SK-N-SH (cell line): ENCODE results near the gene SMC1A.

Experiments used
- CTCF ChIP-seq: fragments of 200-600 bp; sonication (generic); IDR thresholded peaks from 2 replicates; pipeline ENCODE4 v1.6.1; 2017; ENCODE audit warnings: antibody characterized with exemption, mild to moderate bottlenecking, moderate library complexity
- ELF1 ChIP-seq: IDR thresholded peaks from 2 replicates; pipeline ENCODE4 v1.4.0; 2012
- FOXM1 ChIP-seq: IDR thresholded peaks from 2 replicates; pipeline ENCODE4 v1.4.0; 2012; ENCODE audit warnings: low read depth, mild to moderate bottlenecking
- JUND ChIP-seq: IDR thresholded peaks from 2 replicates; pipeline ENCODE4 v1.4.0; 2012
- MAX ChIP-seq: IDR thresholded peaks from 2 replicates; pipeline ENCODE4 v1.4.0; 2012; ENCODE audit warnings: low read depth
- MXI1 ChIP-seq: IDR thresholded peaks from 2 replicates; pipeline ENCODE4 v1.6.1; 2012; ENCODE audit warnings: mild to moderate bottlenecking, low read depth, low read length, improper control_type of control experiment
- NRF1 ChIP-seq: IDR thresholded peaks from 2 replicates; pipeline ENCODE4 v1.6.1; 2012; ENCODE audit warnings: low read depth, mild to moderate bottlenecking, low read length
- RAD21 ChIP-seq: IDR thresholded peaks from 2 replicates; pipeline ENCODE4 v1.6.1; 2012; ENCODE audit warnings: mild to moderate bottlenecking, low read length
- REST ChIP-seq: IDR thresholded peaks from 2 replicates; pipeline ENCODE4 v1.6.1; 2012; ENCODE audit warnings: mild to moderate bottlenecking, low read depth, low read length, moderate library complexity
- RFX5 ChIP-seq: IDR thresholded peaks from 2 replicates; pipeline ENCODE4 v1.6.1; 2012; ENCODE audit warnings: mild to moderate bottlenecking, improper control_type of control experiment, low read length
- TAF1 ChIP-seq: IDR thresholded peaks from 2 replicates; pipeline ENCODE4 v1.6.1; 2012; ENCODE audit warnings: low read depth, mild to moderate bottlenecking, low read length, moderate library complexity, borderline replicate concordance
- TEAD4 ChIP-seq: IDR thresholded peaks from 2 replicates; pipeline ENCODE4 v1.4.0; 2012; ENCODE audit warnings: mild to moderate bottlenecking, borderline replicate concordance; ENCODE audit not compliant: insufficient read depth
- TF ChIP-seq, protein P1 (sequence below): IDR thresholded peaks from 2 replicates; pipeline ENCODE4; 2012
- TF ChIP-seq, protein P2 (sequence below): fragments of 150-350 bp; IDR thresholded peaks from 2 replicates; pipeline ENCODE4 v1.6.1; 2016; ENCODE audit warnings: mild to moderate bottlenecking, low read depth, low read length

- TF ChIP-seq RFX5 (no peak), CTCF (no peak), RAD21 (no peak), TEAD4 (no peak), MAX (no peak), FOXM1 (no peak), JUND (no peak), TAF1 (no peak), MXI1 (no peak), NRF1 (no peak), REST (no peak), ELF1 (no peak)
- TF ChIP-seq, protein P1, sequence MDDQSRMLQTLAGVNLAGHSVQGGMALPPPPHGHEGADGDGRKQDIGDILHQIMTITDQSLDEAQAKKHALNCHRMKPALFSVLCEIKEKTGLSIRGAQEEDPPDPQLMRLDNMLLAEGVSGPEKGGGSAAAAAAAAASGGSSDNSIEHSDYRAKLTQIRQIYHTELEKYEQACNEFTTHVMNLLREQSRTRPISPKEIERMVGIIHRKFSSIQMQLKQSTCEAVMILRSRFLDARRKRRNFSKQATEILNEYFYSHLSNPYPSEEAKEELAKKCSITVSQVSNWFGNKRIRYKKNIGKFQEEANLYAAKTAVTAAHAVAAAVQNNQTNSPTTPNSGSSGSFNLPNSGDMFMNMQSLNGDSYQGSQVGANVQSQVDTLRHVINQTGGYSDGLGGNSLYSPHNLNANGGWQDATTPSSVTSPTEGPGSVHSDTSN = no peak
- TF ChIP-seq, protein P2, sequence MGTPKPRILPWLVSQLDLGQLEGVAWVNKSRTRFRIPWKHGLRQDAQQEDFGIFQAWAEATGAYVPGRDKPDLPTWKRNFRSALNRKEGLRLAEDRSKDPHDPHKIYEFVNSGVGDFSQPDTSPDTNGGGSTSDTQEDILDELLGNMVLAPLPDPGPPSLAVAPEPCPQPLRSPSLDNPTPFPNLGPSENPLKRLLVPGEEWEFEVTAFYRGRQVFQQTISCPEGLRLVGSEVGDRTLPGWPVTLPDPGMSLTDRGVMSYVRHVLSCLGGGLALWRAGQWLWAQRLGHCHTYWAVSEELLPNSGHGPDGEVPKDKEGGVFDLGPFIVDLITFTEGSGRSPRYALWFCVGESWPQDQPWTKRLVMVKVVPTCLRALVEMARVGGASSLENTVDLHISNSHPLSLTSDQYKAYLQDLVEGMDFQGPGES = no peak
Observed at GRCh38 chrX:53362449-53362848, 60.0 kb downstream of the SMC1A start.
